GM21529 (cell line): ENCODE data around the gene TRAF4.

ENCODE experiments used
- ATAC-seq: cut with Tn5 transposase; IDR thresholded peaks from one replicate; pipeline ENCODE4 v1.9.1; 2021; ENCODE audit not compliant: unreplicated experiment

TRAF4 gene

GRCh38 chr17:28745786-28746411, 2.1 kb downstream of the TRAF4 start:
- ATAC-seq, result no peak

GRCh38 chr17:28746611-28747050, 2.8 kb downstream of the TRAF4 start:
- no peak for ATAC-seq

- no peak for ATAC-seq
These were observed 3.4 kb downstream of the TRAF4 start for GRCh38 chr17:28747051-28747691.

- no peak for ATAC-seq
These were observed 4.3 kb downstream of the TRAF4 start for GRCh38 chr17:28747801-28748750.

GRCh38 chr17:28748852-28749515, 5.2 kb downstream of the TRAF4 start:
- no peak for ATAC-seq

GRCh38 chr17:28749516-28750177, 5.8 kb downstream of the TRAF4 start:
- no peak for ATAC-seq

- ATAC-seq, result peak; percentile 68
These were observed 6.6 kb downstream of the TRAF4 start for GRCh38 chr17:28750178-28751047.

- ATAC-seq, result no peak
These were observed 8.0 kb downstream of the TRAF4 start for GRCh38 chr17:28751600-28752366.

GRCh38 chr17:28755486-28755885, 11.7 kb downstream of the TRAF4 start:
- no peak for ATAC-seq

- ATAC-seq, result no peak
These were observed 12.4 kb downstream of the TRAF4 start for GRCh38 chr17:28756049-28756804.

- no peak for ATAC-seq
These were observed 14.8 kb downstream of the TRAF4 start for GRCh38 chr17:28758411-28759121.

- ATAC-seq, result no peak
These were observed 15.6 kb downstream of the TRAF4 start for GRCh38 chr17:28759256-28759865.

- no peak for ATAC-seq
These were observed 17.1 kb downstream of the TRAF4 start for GRCh38 chr17:28760601-28761562.

- peak; percentile 67 for ATAC-seq
These were observed 19.5 kb downstream of the TRAF4 start for GRCh38 chr17:28763137-28763799.

GRCh38 chr17:28763804-28764266, 20.0 kb downstream of the TRAF4 start:
- ATAC-seq, result no peak
